Peyer's patch (tissue), 4 donors: ENCODE data around the gene CTBP2.

Experiments used
- POLR2A ChIP-seq, 2 donors: fragments of 450-650 bp; IDR thresholded peaks; one replicate each; pipeline ENCODE4 v1.5.1; 2017; ENCODE audit warnings: antibody characterized with exemption in 2 of 2, mild to moderate bottlenecking in 2 of 2, moderate library complexity in 2 of 2
- TF ChIP-seq, protein P1 (sequence below), 6 experiments: fragments of 450-650 bp in 4 of 6; fragments of 200-600 bp in 2 of 6; sonication (generic) in 1 of 6; IDR thresholded peaks; one replicate each; pipeline ENCODE4 v1.5.1; 2017 to 2019; ENCODE audit warnings: antibody characterized with exemption in 6 of 6, mild to moderate bottlenecking in 3 of 6, moderate library complexity in 1 of 6

DNA sequence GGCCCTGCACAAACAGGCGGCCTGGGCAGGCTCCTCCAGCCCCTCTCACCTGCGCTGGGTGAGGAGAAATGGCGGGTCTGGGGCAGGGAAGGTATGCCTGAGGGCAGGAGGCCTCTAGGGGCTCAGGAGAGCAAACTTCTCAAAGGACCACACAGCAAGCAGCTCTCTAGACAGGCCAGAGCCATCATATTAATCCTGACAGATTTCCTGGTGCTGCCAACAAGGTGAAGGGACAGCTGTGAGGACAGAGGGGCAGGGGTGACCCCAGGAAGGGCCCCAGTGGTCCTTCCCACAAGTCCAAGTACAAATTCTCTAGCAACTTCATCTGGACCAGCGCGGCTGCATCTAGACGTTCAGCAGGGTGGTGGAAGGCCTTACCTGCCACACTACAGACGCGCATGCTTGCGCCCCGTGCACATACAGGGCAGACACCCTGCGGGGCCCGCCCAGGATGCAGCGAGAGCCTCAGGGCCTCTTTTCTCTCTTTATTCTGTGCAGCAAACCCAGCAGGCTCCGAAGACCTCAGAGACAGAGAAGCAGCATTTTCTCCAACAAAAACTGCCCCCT, 156.4 kb downstream of the CTBP2 start:
- TF ChIP-seq, protein P1, sequence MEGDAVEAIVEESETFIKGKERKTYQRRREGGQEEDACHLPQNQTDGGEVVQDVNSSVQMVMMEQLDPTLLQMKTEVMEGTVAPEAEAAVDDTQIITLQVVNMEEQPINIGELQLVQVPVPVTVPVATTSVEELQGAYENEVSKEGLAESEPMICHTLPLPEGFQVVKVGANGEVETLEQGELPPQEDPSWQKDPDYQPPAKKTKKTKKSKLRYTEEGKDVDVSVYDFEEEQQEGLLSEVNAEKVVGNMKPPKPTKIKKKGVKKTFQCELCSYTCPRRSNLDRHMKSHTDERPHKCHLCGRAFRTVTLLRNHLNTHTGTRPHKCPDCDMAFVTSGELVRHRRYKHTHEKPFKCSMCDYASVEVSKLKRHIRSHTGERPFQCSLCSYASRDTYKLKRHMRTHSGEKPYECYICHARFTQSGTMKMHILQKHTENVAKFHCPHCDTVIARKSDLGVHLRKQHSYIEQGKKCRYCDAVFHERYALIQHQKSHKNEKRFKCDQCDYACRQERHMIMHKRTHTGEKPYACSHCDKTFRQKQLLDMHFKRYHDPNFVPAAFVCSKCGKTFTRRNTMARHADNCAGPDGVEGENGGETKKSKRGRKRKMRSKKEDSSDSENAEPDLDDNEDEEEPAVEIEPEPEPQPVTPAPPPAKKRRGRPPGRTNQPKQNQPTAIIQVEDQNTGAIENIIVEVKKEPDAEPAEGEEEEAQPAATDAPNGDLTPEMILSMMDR (IDR thresholded peaks at IDR 0.05), result no peak
- no peak for TF ChIP-seq POLR2A (IDR thresholded peaks at IDR 0.05)
